Ovary (tissue), 3 donors: ENCODE measurements around the gene DIMT1.

Experiments used
- CTCF ChIP-seq, 3 donors: fragments of 450-650 bp in 2 of 3; fragments of 200-600 bp in 1 of 3; IDR thresholded peaks; one replicate each; pipeline versions ENCODE4 v1.5.1 to v1.8.0; 2016 to 2022; ENCODE audit warnings: antibody characterized with exemption in 3 of 3, mild to moderate bottlenecking in 1 of 3
- EP300 ChIP-seq: sonication (generic); formaldehyde crosslinking; IDR thresholded peaks from one replicate; pipeline ENCODE4 v1.6.1; 2017; ENCODE audit warnings: antibody characterized with exemption
- POLR2A ChIP-seq: fragments of 450-650 bp; IDR thresholded peaks from one replicate; pipeline ENCODE4 v1.6.1; 2017; ENCODE audit warnings: antibody characterized with exemption, mild to moderate bottlenecking, moderate library complexity
- donor health status: DM: no; HTN: no; CAD: no.

- TF ChIP-seq CTCF (IDR thresholded peaks at IDR 0.05) (no peak), EP300 (no peak), POLR2A (peak; percentile 77)
These were observed at the start of gene DIMT1 for GRCh38 chr5:62403411-62404250.
